ENCODE data around the gene SENP1.

DNA sequence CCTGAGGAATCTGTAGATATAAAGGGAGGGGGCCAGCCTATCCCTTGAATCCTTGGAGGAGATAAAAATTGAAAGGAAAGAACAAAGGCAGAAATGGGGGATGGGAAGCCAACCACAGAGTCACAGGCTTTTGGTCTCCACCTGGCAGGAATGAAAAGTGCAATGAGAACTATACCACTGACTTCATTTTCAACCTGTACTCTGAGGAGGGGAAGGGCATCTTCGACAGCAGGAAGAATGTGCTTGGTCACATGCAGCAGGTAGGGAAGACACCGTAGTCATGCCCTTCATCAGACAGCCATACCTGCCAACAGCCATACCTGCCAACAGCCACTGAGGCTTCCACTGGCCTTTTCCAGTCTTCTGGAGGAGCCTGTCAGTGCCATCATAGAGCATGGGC lies 38.0 kb upstream of the SENP1 start:
- TF ChIP-seq, protein P1, sequence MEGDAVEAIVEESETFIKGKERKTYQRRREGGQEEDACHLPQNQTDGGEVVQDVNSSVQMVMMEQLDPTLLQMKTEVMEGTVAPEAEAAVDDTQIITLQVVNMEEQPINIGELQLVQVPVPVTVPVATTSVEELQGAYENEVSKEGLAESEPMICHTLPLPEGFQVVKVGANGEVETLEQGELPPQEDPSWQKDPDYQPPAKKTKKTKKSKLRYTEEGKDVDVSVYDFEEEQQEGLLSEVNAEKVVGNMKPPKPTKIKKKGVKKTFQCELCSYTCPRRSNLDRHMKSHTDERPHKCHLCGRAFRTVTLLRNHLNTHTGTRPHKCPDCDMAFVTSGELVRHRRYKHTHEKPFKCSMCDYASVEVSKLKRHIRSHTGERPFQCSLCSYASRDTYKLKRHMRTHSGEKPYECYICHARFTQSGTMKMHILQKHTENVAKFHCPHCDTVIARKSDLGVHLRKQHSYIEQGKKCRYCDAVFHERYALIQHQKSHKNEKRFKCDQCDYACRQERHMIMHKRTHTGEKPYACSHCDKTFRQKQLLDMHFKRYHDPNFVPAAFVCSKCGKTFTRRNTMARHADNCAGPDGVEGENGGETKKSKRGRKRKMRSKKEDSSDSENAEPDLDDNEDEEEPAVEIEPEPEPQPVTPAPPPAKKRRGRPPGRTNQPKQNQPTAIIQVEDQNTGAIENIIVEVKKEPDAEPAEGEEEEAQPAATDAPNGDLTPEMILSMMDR (IDR thresholded peaks at IDR 0.05) = no peak
- TF ChIP-seq POLR2A (IDR thresholded peaks at IDR 0.05) = no peak
